Suprapubic skin (tissue), 4 donors: ENCODE measurements around the gene HDAC2. TPM values are rescaled to one million over a fixed set of nuclear protein-coding genes. Genes with fewer than 3 reads are reported as not detected.
"Not testable (repeated sequence)": the region's sequence is repeated elsewhere in the genome, so short reads cannot be mapped to it uniquely, and the experiment has no call there.

Experiments
- DNase-seq, 2 donors: peaks; one replicate each; pipeline ENCODE4 v3.0.0-alpha.2; 2019; ENCODE audit warnings: low spot score in 2 of 2
- H3K27ac ChIP-seq: fragments of 200-600 bp; sonication (generic); one replicate; pipeline ENCODE4 v1.5.1; 2019
- H3K27me3 ChIP-seq: fragments of 200-600 bp; sonication (generic); one replicate; pipeline ENCODE4 v1.5.1; 2019
- H3K36me3 ChIP-seq: fragments of 200-600 bp; sonication (generic); one replicate; pipeline ENCODE4 v1.5.1; 2019
- H3K4me1 ChIP-seq: fragments of 200-600 bp; sonication (generic); one replicate; pipeline ENCODE4 v1.5.1; 2019
- H3K4me3 ChIP-seq: fragments of 200-600 bp; sonication (generic); one replicate; pipeline ENCODE4 v1.5.1; 2019; ENCODE audit warnings: mild to moderate bottlenecking
- H3K9me3 ChIP-seq: fragments of 200-600 bp; sonication (generic); one replicate; pipeline ENCODE4 v1.5.1; 2019
- CTCF ChIP-seq, 2 donors: fragments of 200-600 bp in 1 of 2; fragments of 450-650 bp in 1 of 2; sonication (generic) in 1 of 2; IDR thresholded peaks; one replicate each; pipeline ENCODE4 v1.5.1; 2016 to 2019; ENCODE audit warnings: antibody characterized with exemption in 2 of 2, mild to moderate bottlenecking in 1 of 2, moderate library complexity in 1 of 2
- EP300 ChIP-seq: sonication (generic); formaldehyde crosslinking; IDR thresholded peaks from one replicate; pipeline ENCODE4 v1.6.1; 2017; ENCODE audit warnings: antibody characterized with exemption
- POLR2A ChIP-seq, 2 donors: fragments of 450-650 bp; IDR thresholded peaks; one replicate each; pipeline ENCODE4 v1.6.1; 2017; ENCODE audit warnings: antibody characterized with exemption in 2 of 2, mild to moderate bottlenecking in 2 of 2, moderate library complexity in 2 of 2
- POLR2AphosphoS5 ChIP-seq, 3 donors: sonication (generic); formaldehyde crosslinking; IDR thresholded peaks; one replicate each; pipeline ENCODE4 v1.6.1; 2017; ENCODE audit warnings: antibody characterized with exemption in 3 of 3
- WGBS: methylation state at CpG from one replicate; pipeline ENCODE4 v1.1.5; 2018; 5-methylcytosine and 5-hydroxymethylcytosine counted together
- total RNA-seq, 4 donors: library from RNA; depleted of rRNA; stranded (reverse); fragments of >200 nt; gene quantifications; one replicate each; pipeline ENCODE4 v1.1.0, GENCODE V29; 2016

HDAC2 gene
- total RNA-seq = 10 to 100 TPM; 36.1 to 73.9 (median 46.9) TPM

GRCh38 chr6:113970805-113971676 is at the start of gene HDAC2:
HDAC2 (minus strand) TSS chr6:113971148; CDS start chr6:113970908, 240 bp downstream.
- H3K27me3 ChIP-seq = no peaks in the 10 kb centered on the region
- no peaks in the 10 kb centered on the region for H3K36me3 ChIP-seq
- peak in 1 of 2 donors; percentile 42 for TF ChIP-seq POLR2A (IDR thresholded peaks at IDR 0.05)
- TF ChIP-seq POLR2AphosphoS5 (IDR thresholded peaks at IDR 0.05) = peak in 2 of 3 donors; percentile 43 to 92
- no peak for TF ChIP-seq EP300
- no peak for TF ChIP-seq CTCF (IDR thresholded peaks at IDR 0.05)
- H3K9me3 ChIP-seq = no peaks in the 10 kb centered on the region
- H3K4me3 ChIP-seq = peak within 1 kb of the TSS; percentile 62
- H3K27ac ChIP-seq = peak within 1 kb of the TSS; percentile 89
- H3K4me1 ChIP-seq = peaks cover 25% of the 10 kb centered on the region
- under 1% methylated on average over 55 of the region's 82 CpGs for WGBS
- DNase-seq = peak; percentile 91 to 92

DNA sequence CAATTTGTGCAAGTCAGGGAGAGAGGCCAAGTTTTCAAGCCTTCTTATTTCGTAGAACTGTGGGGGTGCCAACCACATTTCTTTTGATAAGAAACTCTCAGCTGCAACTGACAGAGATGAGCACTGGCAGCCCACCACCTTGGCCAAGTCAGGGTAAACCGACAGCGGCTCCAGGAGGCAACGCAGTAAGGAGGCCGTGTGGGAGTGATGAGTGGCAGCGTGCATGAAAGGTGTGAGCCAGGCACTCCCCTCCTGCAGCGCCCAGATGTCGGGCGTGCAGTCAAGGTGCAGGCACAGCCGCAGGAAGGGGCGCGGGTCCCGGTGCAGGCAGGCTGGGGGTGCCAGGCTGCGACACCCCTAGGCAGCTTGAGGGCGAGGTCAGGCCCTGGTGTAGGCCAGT is 49.2 kb upstream of the HDAC2 start:
- no peak overlapping the region for H3K27ac ChIP-seq
- 95% methylated on average over 15 of the region's 15 CpGs for WGBS
- TF ChIP-seq EP300 (no peak), CTCF (IDR thresholded peaks at IDR 0.05) (no peak), POLR2AphosphoS5 (IDR thresholded peaks at IDR 0.05) (no peak), POLR2A (IDR thresholded peaks at IDR 0.05) (no peak)
- H3K4me3 ChIP-seq = no peak overlapping the region
- no peaks in the 10 kb centered on the region for H3K4me1 ChIP-seq
- no peak for DNase-seq
- no peaks in the 10 kb centered on the region for H3K27me3 ChIP-seq
- no peaks in the 10 kb centered on the region for H3K36me3 ChIP-seq
- H3K9me3 ChIP-seq = peaks cover 4% of the 10 kb centered on the region

DNA sequence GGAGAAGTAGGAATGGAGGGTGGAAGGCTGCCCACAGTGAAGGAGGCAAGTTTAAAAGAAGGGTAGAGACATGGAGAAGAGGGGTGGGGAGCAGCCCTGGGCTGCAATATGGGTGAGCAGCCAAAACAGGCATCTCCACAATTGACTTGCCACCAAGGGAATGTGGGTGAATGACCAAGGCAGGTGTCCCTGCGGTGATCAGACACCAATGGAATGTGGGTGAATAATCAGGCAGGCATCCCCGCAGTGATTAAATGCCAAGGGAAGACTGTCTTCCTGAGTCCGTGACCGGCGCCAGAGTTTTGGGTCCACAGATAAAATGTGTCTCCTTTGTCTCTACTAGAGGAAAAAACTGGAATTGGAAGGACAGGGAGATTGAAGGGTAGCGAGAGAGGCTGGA is 46.2 kb upstream of the HDAC2 start:
- H3K4me1 ChIP-seq, H3K27me3 ChIP-seq, DNase-seq, H3K27ac ChIP-seq, H3K4me3 ChIP-seq, H3K36me3 ChIP-seq, H3K9me3 ChIP-seq: not testable (repeated sequence)
- WGBS = 88% methylated on average over 6 of the region's 6 CpGs

- DNase-seq, H3K27me3 ChIP-seq, H3K4me3 ChIP-seq, H3K36me3 ChIP-seq, H3K27ac ChIP-seq, H3K9me3 ChIP-seq, H3K4me1 ChIP-seq: not testable (repeated sequence)
- 59% methylated on average over 2 of the region's 2 CpGs for WGBS
Observed at GRCh38 chr6:114014106-114014505, 43.2 kb upstream of the HDAC2 start.

GRCh38 chr6:114011486-114011885 is 40.5 kb upstream of the HDAC2 start:
- H3K4me3 ChIP-seq, H3K4me1 ChIP-seq, H3K9me3 ChIP-seq, H3K27me3 ChIP-seq, H3K36me3 ChIP-seq, DNase-seq, H3K27ac ChIP-seq: not testable (repeated sequence)
- 65% methylated on average over 7 of the region's 7 CpGs for WGBS

GRCh38 chr6:114010540-114010939 is 39.6 kb upstream of the HDAC2 start:
- TF ChIP-seq CTCF (IDR thresholded peaks at IDR 0.05) (no peak), EP300 (no peak), POLR2A (IDR thresholded peaks at IDR 0.05) (no peak), POLR2AphosphoS5 (IDR thresholded peaks at IDR 0.05) (no peak)
- Histone ChIP-seq H3K4me3 (no peak overlapping the region), H3K27me3 (no peaks in the 10 kb centered on the region), H3K9me3 (no peaks in the 10 kb centered on the region), H3K27ac (no peak overlapping the region), H3K36me3 (no peaks in the 10 kb centered on the region), H3K4me1 (no peaks in the 10 kb centered on the region)
- DNase-seq = no peak
- WGBS = 87% methylated on average over 2 of the region's 2 CpGs

DNA sequence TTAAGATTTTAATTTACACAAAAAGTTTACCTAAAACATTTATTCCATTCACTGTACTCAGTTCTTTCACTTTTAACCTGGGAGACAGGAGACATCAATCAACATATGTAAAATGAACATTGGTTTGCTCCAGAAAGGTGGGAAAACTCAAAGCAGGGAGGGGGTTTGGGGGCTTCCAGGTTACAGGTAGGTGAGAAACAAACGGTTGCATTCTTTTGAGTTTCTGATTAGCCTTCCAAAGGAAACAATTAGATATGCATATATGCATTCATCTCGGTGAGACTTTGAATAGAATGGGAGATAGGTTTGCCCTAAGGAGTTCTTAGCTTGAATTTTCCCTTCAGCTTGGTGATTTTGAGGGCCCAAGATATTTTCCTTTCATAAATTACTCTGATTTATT is 38.2 kb upstream of the HDAC2 start:
- TF ChIP-seq EP300 (no peak), CTCF (IDR thresholded peaks at IDR 0.05) (no peak), POLR2AphosphoS5 (IDR thresholded peaks at IDR 0.05) (no peak), POLR2A (IDR thresholded peaks at IDR 0.05) (no peak)
- Histone ChIP-seq H3K4me1 (no peaks in the 10 kb centered on the region), H3K9me3 (no peaks in the 10 kb centered on the region), H3K27ac (no peak overlapping the region), H3K27me3 (no peaks in the 10 kb centered on the region), H3K36me3 (no peaks in the 10 kb centered on the region), H3K4me3 (no peak overlapping the region)
- 60% methylated on average over 2 of the region's 2 CpGs for WGBS
- no peak for DNase-seq
